Fibroblast of pulmonary artery (primary cell): ENCODE measurements around the gene DESI1.
"Not testable (repeated sequence)": the region's sequence is repeated elsewhere in the genome, so short reads cannot be mapped to it uniquely, and the experiment has no call there.

Experiments
- DNase-seq: peaks from one replicate; pipeline ENCODE4 v3.0.0-alpha.2; 2010; ENCODE audit warnings: low read depth
- H3K4me3 ChIP-seq: replicated peaks from 2 replicates; pipeline ENCODE4 v1.5.1; 2011; ENCODE audit warnings: low read depth, mild to moderate bottlenecking, control low read depth, low read length, moderate library complexity
- TF ChIP-seq, protein P1 (sequence below): IDR thresholded peaks from 2 replicates; pipeline ENCODE4 v1.5.1; 2011; ENCODE audit warnings: mild to moderate bottlenecking, control low read depth, low read length, inconsistent platforms; ENCODE audit errors: missing control alignments

The DESI1 gene

GRCh38 chr22:41597635-41597953, 23.2 kb downstream of the DESI1 start:
- DNase-seq = no peak
- TF ChIP-seq, protein P1, sequence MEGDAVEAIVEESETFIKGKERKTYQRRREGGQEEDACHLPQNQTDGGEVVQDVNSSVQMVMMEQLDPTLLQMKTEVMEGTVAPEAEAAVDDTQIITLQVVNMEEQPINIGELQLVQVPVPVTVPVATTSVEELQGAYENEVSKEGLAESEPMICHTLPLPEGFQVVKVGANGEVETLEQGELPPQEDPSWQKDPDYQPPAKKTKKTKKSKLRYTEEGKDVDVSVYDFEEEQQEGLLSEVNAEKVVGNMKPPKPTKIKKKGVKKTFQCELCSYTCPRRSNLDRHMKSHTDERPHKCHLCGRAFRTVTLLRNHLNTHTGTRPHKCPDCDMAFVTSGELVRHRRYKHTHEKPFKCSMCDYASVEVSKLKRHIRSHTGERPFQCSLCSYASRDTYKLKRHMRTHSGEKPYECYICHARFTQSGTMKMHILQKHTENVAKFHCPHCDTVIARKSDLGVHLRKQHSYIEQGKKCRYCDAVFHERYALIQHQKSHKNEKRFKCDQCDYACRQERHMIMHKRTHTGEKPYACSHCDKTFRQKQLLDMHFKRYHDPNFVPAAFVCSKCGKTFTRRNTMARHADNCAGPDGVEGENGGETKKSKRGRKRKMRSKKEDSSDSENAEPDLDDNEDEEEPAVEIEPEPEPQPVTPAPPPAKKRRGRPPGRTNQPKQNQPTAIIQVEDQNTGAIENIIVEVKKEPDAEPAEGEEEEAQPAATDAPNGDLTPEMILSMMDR = no peak
- no peak overlapping the region for H3K4me3 ChIP-seq

GRCh38 chr22:41596776-41597634, 23.8 kb downstream of the DESI1 start:
- DNase-seq = peak; percentile 68

DNA sequence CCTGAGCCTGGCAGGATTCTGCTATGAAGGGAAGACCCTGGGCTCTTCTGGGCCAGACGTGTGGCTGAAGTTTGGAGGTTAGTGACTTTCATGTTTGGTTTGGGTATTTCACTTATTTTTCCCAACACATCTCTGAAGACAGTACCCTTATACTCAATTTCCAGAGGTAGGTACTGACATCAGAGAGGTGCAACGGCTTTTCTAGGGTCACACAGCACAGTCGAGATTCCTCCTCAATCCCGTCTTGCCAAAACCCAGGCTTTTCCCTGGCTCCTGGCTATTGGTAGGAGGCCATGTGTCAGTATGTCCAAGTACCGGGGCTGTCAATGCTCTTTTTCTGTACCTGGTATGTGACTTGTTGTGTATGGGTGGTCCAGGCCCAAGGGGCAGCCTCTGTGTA, 25.1 kb downstream of the DESI1 start:
- DNase-seq = no peak
- TF ChIP-seq, protein P1 = no peak
- H3K4me3 ChIP-seq = no peak overlapping the region

More at GRCh38 chr22:41596776-41597634, 23.8 kb downstream of the DESI1 start:
- no peak overlapping the region for H3K4me3 ChIP-seq
- TF ChIP-seq, protein P1 = peak; percentile 80

- not testable (repeated sequence) for DNase-seq, H3K4me3 ChIP-seq
Measured at GRCh38 chr22:41593336-41593960, 27.4 kb downstream of the DESI1 start.

- peak; percentile 99 for DNase-seq
- H3K4me3 ChIP-seq = peak within 1 kb of the TSS; percentile 91
- TF ChIP-seq, protein P1 = no peak
Measured at GRCh38 chr22:41589391-41590241, 31.2 kb downstream of the DESI1 start, which contains the start of gene PMM1. Gene PMM1, minus strand, starts transcription at chr22:41589840. Its CDS starts 35 bp downstream, at chr22:41589805.

GRCh38 chr22:41587347-41587723, 33.5 kb downstream of the DESI1 start:
- TF ChIP-seq, protein P1 = no peak
- DNase-seq = no peak
- H3K4me3 ChIP-seq = no peak overlapping the region

DNA sequence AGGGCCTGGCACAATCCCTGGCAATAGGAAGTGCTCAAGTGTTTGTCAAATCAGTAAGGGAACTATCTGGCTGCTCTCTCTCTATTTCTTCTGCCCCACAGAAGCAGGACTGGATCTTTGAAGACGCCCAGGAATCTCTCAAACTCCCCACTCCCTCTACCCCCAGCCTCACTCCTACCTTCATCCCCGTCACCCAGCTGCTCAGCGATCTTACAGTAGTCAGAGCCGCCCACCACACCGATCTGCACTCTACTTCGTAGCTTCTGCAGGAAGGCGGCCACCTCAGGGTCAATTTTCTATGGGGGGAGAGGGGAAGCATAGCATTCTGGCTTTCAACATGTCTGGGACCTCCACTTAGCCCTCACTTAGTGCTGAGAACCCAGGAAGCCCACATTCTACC, 34.9 kb downstream of the DESI1 start:
- DNase-seq = no peak
- TF ChIP-seq, protein P1 = no peak
- no peak overlapping the region for H3K4me3 ChIP-seq
